Activated naive CD8-positive, alpha-beta T cell treated with anti-CD3 and anti-CD28 coated beads for 36 hours (primary cell): Measurements from ENCODE around the gene ISYNA1. TPM values are rescaled to one million over a fixed set of nuclear protein-coding genes. Genes with fewer than 3 reads are reported as not detected.

Source experiments
- DNase-seq: peaks from one replicate; pipeline ENCODE4 v3.0.0; 2021
- H3K27ac Mint-ChIP-seq: one replicate; pipeline ENCODE4 v1.8.0; 2022; ENCODE audit warnings: mild to moderate bottlenecking, moderate library complexity, mixed read lengths
- H3K27me3 Mint-ChIP-seq: one replicate; pipeline ENCODE4 v1.8.0; 2022; ENCODE audit warnings: mild to moderate bottlenecking, mixed read lengths
- H3K36me3 Mint-ChIP-seq: one replicate; pipeline ENCODE4 v1.8.0; 2021; ENCODE audit warnings: mild to moderate bottlenecking, mixed read lengths
- H3K4me1 Mint-ChIP-seq: one replicate; pipeline ENCODE4 v1.8.0; 2021; ENCODE audit warnings: mixed read lengths
- H3K4me3 Mint-ChIP-seq: one replicate; pipeline ENCODE4 v1.8.0; 2022; ENCODE audit warnings: mild to moderate bottlenecking, moderate library complexity, mixed read lengths
- H3K9me3 Mint-ChIP-seq: one replicate; pipeline ENCODE4 v1.8.0; 2022; ENCODE audit warnings: mixed read lengths
- total RNA-seq, 2 experiments: library from RNA; stranded (reverse); gene quantifications; one replicate each; pipeline ENCODE4 v1.2.3, GENCODE V29; 2021

The ISYNA1 gene
- total RNA-seq = 10 to 100 TPM; 29.6 to 32.7 TPM

- peak within 1 kb of the TSS; percentile 69 for H3K4me3 Mint-ChIP-seq
- H3K9me3 Mint-ChIP-seq = peaks cover 3% of the 10 kb centered on the region
- peak; percentile 69 for DNase-seq
- peak within 1 kb of the TSS; percentile 20 for H3K27ac Mint-ChIP-seq
- H3K27me3 Mint-ChIP-seq = no peaks in the 10 kb centered on the region
- H3K4me1 Mint-ChIP-seq = peaks cover 29% of the 10 kb centered on the region
- H3K36me3 Mint-ChIP-seq = peaks cover 14% of the 10 kb centered on the region
Observed at GRCh38 chr19:18437491-18438330, at the start of gene ISYNA1. TSS of gene ISYNA1 (minus strand) at chr19:18438133. CDS start at chr19:18437979, 154 bp downstream.

- H3K9me3 Mint-ChIP-seq = no peaks in the 10 kb centered on the region
- no peaks in the 10 kb centered on the region for H3K27me3 Mint-ChIP-seq
- peaks cover 38% of the 10 kb centered on the region for H3K4me1 Mint-ChIP-seq
- no peak for DNase-seq
- H3K27ac Mint-ChIP-seq = no peak overlapping the region
- no peak overlapping the region for H3K4me3 Mint-ChIP-seq
- no peaks in the 10 kb centered on the region for H3K36me3 Mint-ChIP-seq
Observed at GRCh38 chr19:18486746-18487145, 48.8 kb upstream of the ISYNA1 start.

GRCh38 chr19:18484992-18485391, 47.1 kb upstream of the ISYNA1 start:
- Mint-ChIP-seq H3K4me3 (no peak overlapping the region), H3K4me1 (peaks cover 50% of the 10 kb centered on the region), H3K9me3 (no peaks in the 10 kb centered on the region), H3K27ac (no peak overlapping the region), H3K27me3 (no peaks in the 10 kb centered on the region), H3K36me3 (no peaks in the 10 kb centered on the region)
- DNase-seq = no peak

- DNase-seq = no peak
- Mint-ChIP-seq H3K27me3 (no peaks in the 10 kb centered on the region), H3K4me1 (peaks cover 58% of the 10 kb centered on the region), H3K4me3 (no peak overlapping the region), H3K36me3 (peaks cover 2% of the 10 kb centered on the region), H3K9me3 (no peaks in the 10 kb centered on the region), H3K27ac (no peak overlapping the region)
Observed at GRCh38 chr19:18483119-18483890, 45.4 kb upstream of the ISYNA1 start.

GRCh38 chr19:18481505-18482222, 43.7 kb upstream of the ISYNA1 start:
- H3K4me1 Mint-ChIP-seq = peaks cover 58% of the 10 kb centered on the region
- no peak overlapping the region for H3K4me3 Mint-ChIP-seq
- DNase-seq = no peak
- no peaks in the 10 kb centered on the region for H3K27me3 Mint-ChIP-seq
- H3K27ac Mint-ChIP-seq = peak overlapping the region; percentile 34
- H3K36me3 Mint-ChIP-seq = peaks cover 2% of the 10 kb centered on the region
- no peaks in the 10 kb centered on the region for H3K9me3 Mint-ChIP-seq

GRCh38 chr19:18480006-18480691, 42.2 kb upstream of the ISYNA1 start:
- no peak overlapping the region for H3K4me3 Mint-ChIP-seq
- H3K4me1 Mint-ChIP-seq = peaks cover 57% of the 10 kb centered on the region
- peak overlapping the region; percentile 94 for H3K27ac Mint-ChIP-seq
- H3K9me3 Mint-ChIP-seq = no peaks in the 10 kb centered on the region
- no peaks in the 10 kb centered on the region for H3K27me3 Mint-ChIP-seq
- H3K36me3 Mint-ChIP-seq = peaks cover 2% of the 10 kb centered on the region
- DNase-seq = no peak

GRCh38 chr19:18478545-18479311, 40.8 kb upstream of the ISYNA1 start:
- DNase-seq = peak; percentile 80
- Mint-ChIP-seq H3K4me3 (peak overlapping the region; percentile 73), H3K27ac (peak overlapping the region; percentile 94), H3K27me3 (no peaks in the 10 kb centered on the region), H3K9me3 (no peaks in the 10 kb centered on the region), H3K4me1 (peaks cover 51% of the 10 kb centered on the region), H3K36me3 (peaks cover 2% of the 10 kb centered on the region)

- Mint-ChIP-seq H3K27me3 (no peaks in the 10 kb centered on the region), H3K36me3 (peaks cover 2% of the 10 kb centered on the region), H3K27ac (peak overlapping the region; percentile 94), H3K4me1 (peaks cover 49% of the 10 kb centered on the region), H3K4me3 (no peak overlapping the region), H3K9me3 (no peaks in the 10 kb centered on the region)
- no peak for DNase-seq
Observed at GRCh38 chr19:18477974-18478373, 40.0 kb upstream of the ISYNA1 start.

GRCh38 chr19:18477042-18477779, 39.3 kb upstream of the ISYNA1 start:
- Mint-ChIP-seq H3K36me3 (peaks cover 2% of the 10 kb centered on the region), H3K4me1 (peaks cover 49% of the 10 kb centered on the region), H3K27ac (peak overlapping the region; percentile 94), H3K27me3 (no peaks in the 10 kb centered on the region), H3K4me3 (peak overlapping the region; percentile 41), H3K9me3 (no peaks in the 10 kb centered on the region)
- DNase-seq = no peak

GRCh38 chr19:18476507-18477041, 38.6 kb upstream of the ISYNA1 start:
- Mint-ChIP-seq H3K36me3 (peaks cover 2% of the 10 kb centered on the region), H3K27ac (peak overlapping the region; percentile 39), H3K4me1 (peaks cover 46% of the 10 kb centered on the region), H3K27me3 (no peaks in the 10 kb centered on the region), H3K9me3 (no peaks in the 10 kb centered on the region), H3K4me3 (no peak overlapping the region)
- DNase-seq = no peak

GRCh38 chr19:18475762-18476331, 37.9 kb upstream of the ISYNA1 start:
- Mint-ChIP-seq H3K27ac (no peak overlapping the region), H3K4me1 (peaks cover 39% of the 10 kb centered on the region), H3K27me3 (no peaks in the 10 kb centered on the region), H3K4me3 (no peak overlapping the region), H3K36me3 (peaks cover 2% of the 10 kb centered on the region), H3K9me3 (no peaks in the 10 kb centered on the region)
- no peak for DNase-seq

GRCh38 chr19:18475004-18475453, 37.1 kb upstream of the ISYNA1 start:
- no peak for DNase-seq
- H3K4me3 Mint-ChIP-seq = no peak overlapping the region
- H3K9me3 Mint-ChIP-seq = no peaks in the 10 kb centered on the region
- peaks cover 2% of the 10 kb centered on the region for H3K36me3 Mint-ChIP-seq
- no peaks in the 10 kb centered on the region for H3K27me3 Mint-ChIP-seq
- H3K27ac Mint-ChIP-seq = peak overlapping the region; percentile 8
- peaks cover 32% of the 10 kb centered on the region for H3K4me1 Mint-ChIP-seq

GRCh38 chr19:18474366-18474887, 36.5 kb upstream of the ISYNA1 start:
- Mint-ChIP-seq H3K4me1 (peaks cover 28% of the 10 kb centered on the region), H3K36me3 (peaks cover 2% of the 10 kb centered on the region), H3K4me3 (no peak overlapping the region), H3K9me3 (no peaks in the 10 kb centered on the region), H3K27me3 (no peaks in the 10 kb centered on the region), H3K27ac (peak overlapping the region; percentile 8)
- no peak for DNase-seq
